Measurements from ENCODE around the gene HILPDA. TPM values are rescaled to one million over a fixed set of nuclear protein-coding genes. Genes with fewer than 3 reads are reported as not detected.

The HILPDA gene
- total RNA-seq, 2 experiments from 2014 or later: 51.8 to 53.4 TPM

- H3K27ac Mint-ChIP-seq: no peak overlapping the region
- ChIA-PET POLR2A (interaction anchor here (2.2 kb wide), 1 partner anchor 10 kb away, joined by 16 read pairs; the partner anchor contains the start of gene IMPDH1), CTCF (interaction anchor here (1.1 to 13.0 kb wide), 6 partner anchors 6 to 41 kb away, joined by 3 to 167 read pairs (median 6); no protein-coding TSS in a partner anchor)
- H3K4me3 Mint-ChIP-seq: no peak overlapping the region
- H3K36me3 Mint-ChIP-seq (ENCODE audit: low read depth): no peaks in the 10 kb centered on the region
- no peak for DNase-seq
- peaks cover 9% of the 10 kb centered on the region for H3K4me1 Mint-ChIP-seq
- H3K27me3 Mint-ChIP-seq: peaks cover 7% of the 10 kb centered on the region
- no peaks in the 10 kb centered on the region for H3K9me3 Mint-ChIP-seq
Measured at GRCh38 chr7:128419257-128419656, 36.4 kb upstream of the HILPDA start.

- Mint-ChIP-seq H3K36me3 (ENCODE audit: low read depth) (no peaks in the 10 kb centered on the region), H3K27ac (no peak overlapping the region), H3K27me3 (peaks cover 5% of the 10 kb centered on the region), H3K4me1 (peaks cover 9% of the 10 kb centered on the region), H3K9me3 (no peaks in the 10 kb centered on the region), H3K4me3 (no peak overlapping the region)
- DNase-seq: no peak
- ChIA-PET CTCF (no interaction called here), POLR2A (no interaction called here)
Measured at GRCh38 chr7:128420773-128421172, 34.9 kb upstream of the HILPDA start.

GRCh38 chr7:128421384-128421783 lies 34.3 kb upstream of the HILPDA start:
- Mint-ChIP-seq H3K9me3 (no peaks in the 10 kb centered on the region), H3K4me3 (no peak overlapping the region), H3K36me3 (ENCODE audit: low read depth) (no peaks in the 10 kb centered on the region), H3K27ac (no peak overlapping the region), H3K27me3 (peaks cover 5% of the 10 kb centered on the region), H3K4me1 (peaks cover 9% of the 10 kb centered on the region)
- no peak for DNase-seq
- ChIA-PET POLR2A (no interaction called here), CTCF (interaction anchor here (9.7 kb wide), 1 partner anchor 40 kb away, joined by 285 read pairs; no protein-coding TSS in a partner anchor)

GRCh38 chr7:128422037-128422436 lies 33.6 kb upstream of the HILPDA start:
- H3K27ac Mint-ChIP-seq: no peak overlapping the region
- no peaks in the 10 kb centered on the region for H3K9me3 Mint-ChIP-seq
- peaks cover 9% of the 10 kb centered on the region for H3K4me1 Mint-ChIP-seq
- DNase-seq: no peak
- no peaks in the 10 kb centered on the region for H3K36me3 Mint-ChIP-seq (ENCODE audit: low read depth)
- no peak overlapping the region for H3K4me3 Mint-ChIP-seq
- POLR2A ChIA-PET: interaction anchor here (1.2 kb wide), 1 partner anchor 10 kb away, joined by 3 read pairs; no protein-coding TSS in a partner anchor
- CTCF ChIA-PET: interaction anchor here (0.7 to 9.7 kb wide), 3 partner anchors 9 to 1012 kb away, joined by 3 to 285 read pairs (median 167); partner anchors contain the start of genes IMPDH1 and STRIP2
- peaks cover 5% of the 10 kb centered on the region for H3K27me3 Mint-ChIP-seq

GRCh38 chr7:128422842-128423241 lies 32.8 kb upstream of the HILPDA start:
- CTCF ChIA-PET: interaction anchor here (0.7 to 9.7 kb wide), 4 partner anchors 10 to 76 kb away, joined by 3 to 285 read pairs (median 120); partner anchors contain the start of gene IMPDH1
- no peak overlapping the region for H3K4me3 Mint-ChIP-seq
- H3K27me3 Mint-ChIP-seq: peaks cover 5% of the 10 kb centered on the region
- DNase-seq: no peak
- peaks cover 9% of the 10 kb centered on the region for H3K4me1 Mint-ChIP-seq
- no peaks in the 10 kb centered on the region for H3K9me3 Mint-ChIP-seq
- POLR2A ChIA-PET: interaction anchor here (1.2 kb wide), 1 partner anchor 11 kb away, joined by 3 read pairs; no protein-coding TSS in a partner anchor
- H3K36me3 Mint-ChIP-seq (ENCODE audit: low read depth): no peaks in the 10 kb centered on the region
- no peak overlapping the region for H3K27ac Mint-ChIP-seq

GRCh38 chr7:128424686-128425275 lies 30.9 kb upstream of the HILPDA start:
- peaks cover 9% of the 10 kb centered on the region for H3K27me3 Mint-ChIP-seq
- peaks cover 18% of the 10 kb centered on the region for H3K4me1 Mint-ChIP-seq
- DNase-seq: no peak
- ChIA-PET CTCF (interaction anchor here (0.6 to 9.7 kb wide), 21 partner anchors 11 to 907 kb away, joined by 3 to 285 read pairs (median 7); partner anchors contain the start of genes ATP6V1F, HILPDA, IMPDH1 and METTL2B), POLR2A (interaction anchor here (1.4 to 4.8 kb wide), 4 partner anchors 9 to 35 kb away, joined by 5 to 21 read pairs (median 6); partner anchors contain the start of gene IMPDH1)
- H3K4me3 Mint-ChIP-seq: no peak overlapping the region
- H3K27ac Mint-ChIP-seq: no peak overlapping the region
- no peaks in the 10 kb centered on the region for H3K9me3 Mint-ChIP-seq
- no peaks in the 10 kb centered on the region for H3K36me3 Mint-ChIP-seq (ENCODE audit: low read depth)

GRCh38 chr7:128425850-128426249 lies 29.8 kb upstream of the HILPDA start:
- ChIA-PET POLR2A (interaction anchor here (1.4 to 4.8 kb wide), 3 partner anchors 10 to 34 kb away, joined by 5 to 21 read pairs (median 6); partner anchors contain the start of gene IMPDH1), CTCF (interaction anchor here (0.5 to 9.7 kb wide), 22 partner anchors 10 to 804 kb away, joined by 3 to 285 read pairs (median 8); partner anchors contain the start of genes ATP6V1F, HILPDA, IMPDH1 and METTL2B)
- H3K4me1 Mint-ChIP-seq: peaks cover 14% of the 10 kb centered on the region
- no peaks in the 10 kb centered on the region for H3K9me3 Mint-ChIP-seq
- H3K36me3 Mint-ChIP-seq (ENCODE audit: low read depth): no peaks in the 10 kb centered on the region
- peaks cover 9% of the 10 kb centered on the region for H3K27me3 Mint-ChIP-seq
- no peak overlapping the region for H3K4me3 Mint-ChIP-seq
- DNase-seq: peak; percentile 82
- no peak overlapping the region for H3K27ac Mint-ChIP-seq

GRCh38 chr7:128427289-128427891 lies 28.3 kb upstream of the HILPDA start:
- DNase-seq: no peak
- ChIA-PET CTCF (interaction anchor here (0.6 to 9.7 kb wide), 23 partner anchors 8 to 456 kb away, joined by 3 to 285 read pairs (median 11); partner anchors contain the start of genes HILPDA, IMPDH1 and RBM28), POLR2A (interaction anchor here (0.7 to 4.8 kb wide), 4 partner anchors 18 to 34 kb away, joined by 4 to 21 read pairs (median 6); partner anchors contain the start of genes HILPDA and IMPDH1)
- H3K9me3 Mint-ChIP-seq: no peaks in the 10 kb centered on the region
- peaks cover 9% of the 10 kb centered on the region for H3K27me3 Mint-ChIP-seq
- H3K27ac Mint-ChIP-seq: no peak overlapping the region
- H3K4me1 Mint-ChIP-seq: peaks cover 11% of the 10 kb centered on the region
- no peaks in the 10 kb centered on the region for H3K36me3 Mint-ChIP-seq (ENCODE audit: low read depth)
- no peak overlapping the region for H3K4me3 Mint-ChIP-seq

- Mint-ChIP-seq H3K4me3 (no peak overlapping the region), H3K4me1 (peaks cover 9% of the 10 kb centered on the region), H3K27ac (no peak overlapping the region), H3K36me3 (ENCODE audit: low read depth) (no peaks in the 10 kb centered on the region), H3K9me3 (no peaks in the 10 kb centered on the region), H3K27me3 (peaks cover 18% of the 10 kb centered on the region)
- ChIA-PET CTCF (interaction anchor here (1.2 to 9.7 kb wide), 3 partner anchors 11 to 83 kb away, joined by 3 to 285 read pairs (median 73); no protein-coding TSS in a partner anchor), POLR2A (no interaction called here)
- no peak for DNase-seq
Measured at GRCh38 chr7:128430207-128430606, 25.5 kb upstream of the HILPDA start.

- no peaks in the 10 kb centered on the region for H3K36me3 Mint-ChIP-seq (ENCODE audit: low read depth)
- peaks cover 9% of the 10 kb centered on the region for H3K4me1 Mint-ChIP-seq
- no peaks in the 10 kb centered on the region for H3K9me3 Mint-ChIP-seq
- H3K27ac Mint-ChIP-seq: no peak overlapping the region
- ChIA-PET CTCF (interaction anchor here (0.6 to 5.7 kb wide), 3 partner anchors 24 to 44 kb away, joined by 3 to 42 read pairs (median 3); no protein-coding TSS in a partner anchor), POLR2A (interaction anchor here (2.0 kb wide), 1 partner anchor 22 kb away, joined by 5 read pairs; no protein-coding TSS in a partner anchor)
- H3K4me3 Mint-ChIP-seq: no peak overlapping the region
- no peak for DNase-seq
- peaks cover 21% of the 10 kb centered on the region for H3K27me3 Mint-ChIP-seq
Measured at GRCh38 chr7:128431221-128431620, 24.5 kb upstream of the HILPDA start.

GRCh38 chr7:128431754-128432153 lies 23.9 kb upstream of the HILPDA start:
- peaks cover 21% of the 10 kb centered on the region for H3K27me3 Mint-ChIP-seq
- ChIA-PET POLR2A (interaction anchor here (2.0 kb wide), 1 partner anchor 22 kb away, joined by 5 read pairs; no protein-coding TSS in a partner anchor), CTCF (interaction anchor here (1.0 to 5.7 kb wide), 3 partner anchors 15 to 44 kb away, joined by 3 to 42 read pairs (median 3); no protein-coding TSS in a partner anchor)
- H3K4me3 Mint-ChIP-seq: no peak overlapping the region
- DNase-seq: no peak
- no peaks in the 10 kb centered on the region for H3K9me3 Mint-ChIP-seq
- H3K4me1 Mint-ChIP-seq: peaks cover 9% of the 10 kb centered on the region
- H3K27ac Mint-ChIP-seq: no peak overlapping the region
- no peaks in the 10 kb centered on the region for H3K36me3 Mint-ChIP-seq (ENCODE audit: low read depth)

GRCh38 chr7:128434413-128435326 lies 21.0 kb upstream of the HILPDA start:
- H3K27me3 Mint-ChIP-seq: peaks cover 15% of the 10 kb centered on the region
- DNase-seq: no peak
- POLR2A ChIA-PET: interaction anchor here (1.3 kb wide), 1 partner anchor 21 kb away, joined by 3 read pairs; the partner anchor contains the start of gene HILPDA
- H3K4me3 Mint-ChIP-seq: no peak overlapping the region
- H3K27ac Mint-ChIP-seq: no peak overlapping the region
- no peaks in the 10 kb centered on the region for H3K9me3 Mint-ChIP-seq
- CTCF ChIA-PET: interaction anchor here (0.9 to 5.7 kb wide), 4 partner anchors 9 to 48 kb away, joined by 3 to 42 read pairs (median 14); no protein-coding TSS in a partner anchor
- H3K4me1 Mint-ChIP-seq: no peaks in the 10 kb centered on the region
- H3K36me3 Mint-ChIP-seq (ENCODE audit: low read depth): no peaks in the 10 kb centered on the region
